K562 (cell line): ENCODE measurements around the gene ERCC1. TPM values are rescaled to one million over a fixed set of nuclear protein-coding genes. Genes with fewer than 3 reads are reported as not detected.
A peak's percentile ranks its signal among the peaks of the same experiment; 100 is the strongest.

Experiments
- ADNP ChIP-seq: fragments of 200-800 bp; sonication (Bioruptor generic); IDR thresholded peaks from 2 replicates; pipeline ENCODE4 v1.6.1; 2016; ENCODE audit warnings: missing genetic modification characterization, missing compliant biosample characterization
- BCOR ChIP-seq: fragments of 450-650 bp; IDR thresholded peaks from 2 replicates; pipeline ENCODE4 v1.6.1; 2016
- BMI1 ChIP-seq: fragments of 150-350 bp; IDR thresholded peaks from 2 replicates; pipeline ENCODE4 v1.6.1; 2014; ENCODE audit warnings: low read length
- CHCHD3 ChIP-seq: fragments of 250-450 bp; sonication (Bioruptor Pico); IDR thresholded peaks from 2 replicates; pipeline ENCODE4 v2.1.2; 2022; ENCODE audit warnings: mild to moderate bottlenecking
- DNMT1 ChIP-seq: fragments of 450-650 bp; IDR thresholded peaks from 2 replicates; pipeline ENCODE4 v1.6.1; 2016; ENCODE audit warnings: antibody characterized with exemption, mild to moderate bottlenecking
- E2F4 ChIP-seq: sonication (generic); formaldehyde crosslinking; IDR thresholded peaks from 2 replicates; pipeline ENCODE4 v1.8.0; 2022; ENCODE audit warnings: mild to moderate bottlenecking, low read depth, missing genetic modification reagents
- HDAC6 ChIP-seq: IDR thresholded peaks from 2 replicates; pipeline ENCODE4 v1.6.1; 2012; ENCODE audit warnings: low read depth, mild to moderate bottlenecking, control low read depth, inconsistent platforms, low read length, moderate library complexity
- JUN ChIP-seq, 2 experiments: sonication (generic) in 1 of 2; formaldehyde crosslinking in 1 of 2; IDR thresholded peaks; 2 replicates each; pipeline versions ENCODE4 v1.6.1 to v1.8.0; 2012 to 2022; ENCODE audit warnings: borderline replicate concordance in 2 of 2, mild to moderate bottlenecking in 2 of 2, improper control_type of control experiment in 1 of 2, low read depth in 1 of 2, low read length in 1 of 2, missing genetic modification reagents in 1 of 2
- KDM1A ChIP-seq, 2 experiments: fragments of 450-650 bp; IDR thresholded peaks; 2 replicates each; pipeline ENCODE4 v1.6.1; 2016; ENCODE audit warnings: mild to moderate bottlenecking in 2 of 2
- MCM2 ChIP-seq: fragments of 450-650 bp; IDR thresholded peaks from 2 replicates; pipeline ENCODE4 v1.6.1; 2017; ENCODE audit warnings: low read depth, mild to moderate bottlenecking
- NR1H2 ChIP-seq: sonication (generic); formaldehyde crosslinking; IDR thresholded peaks from 2 replicates; pipeline ENCODE4 v1.4.0; 2020; ENCODE audit warnings: mild to moderate bottlenecking, missing genetic modification reagents
- NRF1 ChIP-seq, 2 experiments: fragments of 450-650 bp; IDR thresholded peaks in 1 of 2; conservative IDR thresholded peaks in 1 of 2; 2 replicates each; pipeline ENCODE4 v1.6.1; 2014; ENCODE audit warnings: mild to moderate bottlenecking in 2 of 2
- SLC30A9 ChIP-seq: fragments of 250-450 bp; sonication (Bioruptor Pico); IDR thresholded peaks from 2 replicates; pipeline ENCODE4 v1.8.0; 2022; ENCODE audit warnings: mild to moderate bottlenecking, moderate library complexity
- SMARCA5 ChIP-seq: fragments of 450-650 bp; IDR thresholded peaks from 2 replicates; pipeline ENCODE4 v1.6.1; 2016
- SMARCE1 ChIP-seq: fragments of 450-650 bp; IDR thresholded peaks from 2 replicates; pipeline ENCODE4 v1.7.1; 2016; ENCODE audit warnings: mild to moderate bottlenecking
- STAT5B ChIP-seq: fragments of 250-450 bp; sonication (Bioruptor Pico); IDR thresholded peaks from 2 replicates; pipeline ENCODE4 v1.8.0; 2021; ENCODE audit warnings: mild to moderate bottlenecking, inconsistent platforms
- TRIM28 ChIP-seq: fragments of 450-650 bp; IDR thresholded peaks from 2 replicates; pipeline ENCODE4 v1.6.1; 2017
- ZNF143 ChIP-seq: sonication (generic); formaldehyde crosslinking; IDR thresholded peaks from 2 replicates; pipeline ENCODE4 v1.9.0; 2022; ENCODE audit warnings: mild to moderate bottlenecking, missing genetic modification reagents
- ZNF212 ChIP-seq: fragments of 450-650 bp; formaldehyde crosslinking; IDR thresholded peaks from 2 replicates; pipeline ENCODE4 v1.4.0; 2020; ENCODE audit warnings: mild to moderate bottlenecking
- ZNF277 ChIP-seq: fragments of 250-450 bp; sonication (Bioruptor Pico); IDR thresholded peaks from 2 replicates; pipeline ENCODE4 v1.8.0; 2022; ENCODE audit warnings: inconsistent platforms, mild to moderate bottlenecking, moderate library complexity, borderline replicate concordance
- ZNF324 ChIP-seq: fragments of 250-450 bp; sonication (Bioruptor Pico); IDR thresholded peaks from 2 replicates; pipeline ENCODE4 v1.4.0; 2020; ENCODE audit warnings: mild to moderate bottlenecking
- polyA plus RNA-seq, 8 experiments: library from polyadenylated mRNA; depleted of rRNA in 4 of 8; stranded (reverse) in 5 of 8; unstranded in 3 of 8; fragments of >200 nt; fragmentation: Nextera tagmentation in 2 of 8; fragmentation: Illumina TruSeq in 1 of 8; extraction: Ambion mirVana in 2 of 8; extraction: Trizol in 1 of 8; gene quantifications; 2 replicates each; pipeline versions ENCODE4 v1.2.1 to v1.2.3, GENCODE V29; 2011 to 2014; ENCODE audit warnings: inconsistent platforms in 1 of 8, missing spikeins in 1 of 8
- total RNA-seq, 7 experiments: library from RNA; depleted of rRNA in 6 of 7; stranded (reverse); fragments of >200 nt in 6 of 7; fragmentation: Illumina TruSeq in 2 of 7; extraction: Trizol in 2 of 7; gene quantifications; 2 replicates each; pipeline versions ENCODE4 v1.2.1 to v1.2.3, GENCODE V29; 2011 to 2021; ENCODE audit warnings: low replicate concordance in 1 of 7
- TF ChIP-seq, protein P1 (sequence below): sonication (generic); formaldehyde crosslinking; IDR thresholded peaks from 2 replicates; pipeline ENCODE4 v1.8.1; 2022; ENCODE audit warnings: missing genetic modification reagents
- TF ChIP-seq, protein P2 (sequence below): IDR thresholded peaks from 3 replicates; pipeline ENCODE4 v1.6.1; 2011; ENCODE audit warnings: borderline replicate concordance, mild to moderate bottlenecking; ENCODE audit not compliant: insufficient read length, insufficient read depth
- TF ChIP-seq, protein P3 (sequence below), 3 experiments: fragments of 200-800 bp in 1 of 3; sonication (Bioruptor generic) in 1 of 3; sonication (generic) in 1 of 3; formaldehyde crosslinking in 1 of 3; IDR thresholded peaks; 2 replicates each; pipeline versions ENCODE4 v1.6.1 to v1.8.0; 2016 to 2022; ENCODE audit warnings: mild to moderate bottlenecking in 2 of 3, missing compliant biosample characterization in 2 of 3, missing genetic modification characterization in 2 of 3, missing genetic modification reagents in 1 of 3

Gene ERCC1
- total and polyA plus RNA-seq, 9 of the 15 experiments (the other 6 are each of a cell fraction or from before 2014, with no cell fraction given), result 9.3 to 92.6 (median 60.0) TPM

DNA sequence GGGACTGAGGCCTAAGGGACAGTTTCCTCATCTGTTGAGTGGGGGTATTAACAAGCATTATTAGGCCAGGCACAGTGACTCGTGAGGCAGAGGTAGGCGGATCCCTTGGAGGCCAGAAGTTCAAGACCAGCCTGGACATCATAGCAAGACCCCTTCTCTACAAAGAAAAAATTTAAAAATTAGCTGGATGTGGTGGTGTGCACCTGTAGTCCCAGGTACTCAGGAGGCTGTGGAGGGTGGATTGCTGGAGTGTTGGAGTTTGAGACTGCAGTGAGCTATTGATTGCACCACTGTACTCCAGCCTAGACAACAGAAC is 32.7 kb upstream of the ERCC1 start (continued):
- TF ChIP-seq CHCHD3 (CRISPR knock-in tag), result no peak
- TF ChIP-seq STAT5B, result no peak
- TF ChIP-seq ZNF212, result no peak
- peak; percentile 29; the same call in 1 of the 2 replicates for TF ChIP-seq ADNP
- TF ChIP-seq DNMT1, result no peak
- TF ChIP-seq HDAC6, result no peak
- 0 out of 4 replicates have a peak, but pooled peaks of 1 of the 2 experiments have one; percentile 42 for TF ChIP-seq KDM1A (IDR thresholded peaks at IDR 0.05)
- TF ChIP-seq, protein P1, sequence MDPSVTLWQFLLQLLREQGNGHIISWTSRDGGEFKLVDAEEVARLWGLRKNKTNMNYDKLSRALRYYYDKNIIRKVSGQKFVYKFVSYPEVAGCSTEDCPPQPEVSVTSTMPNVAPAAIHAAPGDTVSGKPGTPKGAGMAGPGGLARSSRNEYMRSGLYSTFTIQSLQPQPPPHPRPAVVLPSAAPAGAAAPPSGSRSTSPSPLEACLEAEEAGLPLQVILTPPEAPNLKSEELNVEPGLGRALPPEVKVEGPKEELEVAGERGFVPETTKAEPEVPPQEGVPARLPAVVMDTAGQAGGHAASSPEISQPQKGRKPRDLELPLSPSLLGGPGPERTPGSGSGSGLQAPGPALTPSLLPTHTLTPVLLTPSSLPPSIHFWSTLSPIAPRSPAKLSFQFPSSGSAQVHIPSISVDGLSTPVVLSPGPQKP, result no peak
- peak; percentile 80 for TF ChIP-seq BCOR
- TF ChIP-seq, protein P2, sequence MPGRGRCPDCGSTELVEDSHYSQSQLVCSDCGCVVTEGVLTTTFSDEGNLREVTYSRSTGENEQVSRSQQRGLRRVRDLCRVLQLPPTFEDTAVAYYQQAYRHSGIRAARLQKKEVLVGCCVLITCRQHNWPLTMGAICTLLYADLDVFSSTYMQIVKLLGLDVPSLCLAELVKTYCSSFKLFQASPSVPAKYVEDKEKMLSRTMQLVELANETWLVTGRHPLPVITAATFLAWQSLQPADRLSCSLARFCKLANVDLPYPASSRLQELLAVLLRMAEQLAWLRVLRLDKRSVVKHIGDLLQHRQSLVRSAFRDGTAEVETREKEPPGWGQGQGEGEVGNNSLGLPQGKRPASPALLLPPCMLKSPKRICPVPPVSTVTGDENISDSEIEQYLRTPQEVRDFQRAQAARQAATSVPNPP, result no peak
- TF ChIP-seq SMARCE1, result no peak
- TF ChIP-seq ZNF143 (CRISPR knock-in tag), result 0 out of 2 replicates have a peak, but pooled peaks have one; percentile 41
- TF ChIP-seq ZNF324 (CRISPR knock-in tag), result no peak
- no peak for TF ChIP-seq BMI1
- TF ChIP-seq SMARCA5, result 0 out of 2 replicates have a peak, but pooled peaks have one; percentile 33
- no peak for TF ChIP-seq SLC30A9 (CRISPR knock-in tag)
- TF ChIP-seq, protein P3, sequence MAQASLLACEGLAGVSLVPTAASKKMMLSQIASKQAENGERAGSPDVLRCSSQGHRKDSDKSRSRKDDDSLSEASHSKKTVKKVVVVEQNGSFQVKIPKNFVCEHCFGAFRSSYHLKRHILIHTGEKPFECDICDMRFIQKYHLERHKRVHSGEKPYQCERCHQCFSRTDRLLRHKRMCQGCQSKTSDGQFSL (CRISPR knock-in tag; IDR thresholded peaks at IDR 0.05), result no peak
- TF ChIP-seq, protein P3 (tag; IDR thresholded peaks at IDR 0.05), result no peak
- no peak for TF ChIP-seq TRIM28
- TF ChIP-seq E2F4 (CRISPR knock-in tag), result no peak
- TF ChIP-seq MCM2, result no peak
- TF ChIP-seq JUN (IDR thresholded peaks at IDR 0.05; ENCODE audit: borderline replicate concordance, low read depth, low read length), result no peak
- no peak for TF ChIP-seq JUN (CRISPR knock-in tag; IDR thresholded peaks at IDR 0.05; ENCODE audit: borderline replicate concordance)
- no peak for TF ChIP-seq NR1H2 (CRISPR knock-in tag)
- TF ChIP-seq ZNF277 (CRISPR knock-in tag), result no peak
- 0 out of 4 replicates have a peak, but pooled peaks of 1 of the 2 experiments have one; percentile 4 for TF ChIP-seq NRF1 (conservative IDR thresholded peaks at IDR 0.05 in 1 of 2, IDR thresholded peaks at IDR 0.05 in 1 of 2)
